NCI-H2171 (cell line): ENCODE measurements around the gene UGT8.
"Not testable (repeated sequence)": the region's sequence is repeated elsewhere in the genome, so short reads cannot be mapped to it uniquely, and the experiment has no call there.

Experiments
- DNase-seq: peaks from one replicate; lab custom pipeline; 2025; lab: John Stamatoyannopoulos, UW

The UGT8 gene, protein sequence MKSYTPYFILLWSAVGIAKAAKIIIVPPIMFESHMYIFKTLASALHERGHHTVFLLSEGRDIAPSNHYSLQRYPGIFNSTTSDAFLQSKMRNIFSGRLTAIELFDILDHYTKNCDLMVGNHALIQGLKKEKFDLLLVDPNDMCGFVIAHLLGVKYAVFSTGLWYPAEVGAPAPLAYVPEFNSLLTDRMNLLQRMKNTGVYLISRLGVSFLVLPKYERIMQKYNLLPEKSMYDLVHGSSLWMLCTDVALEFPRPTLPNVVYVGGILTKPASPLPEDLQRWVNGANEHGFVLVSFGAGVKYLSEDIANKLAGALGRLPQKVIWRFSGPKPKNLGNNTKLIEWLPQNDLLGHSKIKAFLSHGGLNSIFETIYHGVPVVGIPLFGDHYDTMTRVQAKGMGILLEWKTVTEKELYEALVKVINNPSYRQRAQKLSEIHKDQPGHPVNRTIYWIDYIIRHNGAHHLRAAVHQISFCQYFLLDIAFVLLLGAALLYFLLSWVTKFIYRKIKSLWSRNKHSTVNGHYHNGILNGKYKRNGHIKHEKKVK

DNA sequence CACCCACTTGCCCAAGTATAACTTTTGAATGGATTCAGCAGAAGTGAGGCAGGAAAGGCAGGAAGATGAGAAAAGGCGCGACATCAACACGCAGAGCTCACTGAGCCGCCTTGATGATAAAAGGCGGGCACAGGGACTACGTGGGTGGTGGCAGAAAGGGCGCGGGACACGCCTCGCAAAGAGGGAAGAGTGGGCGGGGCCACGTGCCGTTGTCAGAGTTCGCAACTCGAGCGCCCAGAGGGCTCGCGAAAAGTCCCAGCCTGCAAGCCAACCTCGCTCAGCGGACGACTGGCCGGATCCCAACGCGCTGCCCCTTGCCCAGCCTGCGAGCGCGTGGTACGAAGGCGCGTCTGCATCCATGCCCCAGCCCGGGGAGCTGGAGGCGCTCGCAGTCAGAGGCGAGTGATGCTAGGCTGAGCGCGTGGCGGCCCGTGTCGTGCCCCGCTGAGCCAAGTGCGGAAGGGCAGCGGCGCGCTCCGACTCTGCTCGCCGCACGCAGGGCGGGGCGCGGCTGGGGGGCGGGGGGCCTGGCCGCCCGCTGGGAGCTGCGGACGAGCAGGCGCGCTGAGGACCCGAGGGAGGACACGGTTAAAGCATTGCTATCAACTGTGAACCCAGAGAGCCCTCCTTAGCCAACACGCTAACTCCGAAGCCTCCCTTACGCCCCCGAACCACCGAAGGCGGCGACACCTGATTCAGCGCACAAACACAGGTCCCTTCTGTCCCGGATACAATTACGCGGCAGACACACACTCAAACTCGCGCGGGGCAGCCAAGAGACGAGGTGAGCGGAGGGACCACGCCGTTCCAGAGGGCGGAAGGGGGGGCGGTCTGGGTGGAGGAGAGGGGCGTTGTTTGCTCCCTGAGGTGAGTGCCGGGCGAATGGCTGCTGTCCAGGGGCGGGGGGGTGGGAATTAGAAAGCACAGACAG lies at the start of gene UGT8:
Gene UGT8, plus strand, starts transcription at position 617 of the 931 bp plus-strand sequence. CDS start 24,074 bp downstream, outside the sequence.
- peak; percentile 37 for DNase-seq

DNA sequence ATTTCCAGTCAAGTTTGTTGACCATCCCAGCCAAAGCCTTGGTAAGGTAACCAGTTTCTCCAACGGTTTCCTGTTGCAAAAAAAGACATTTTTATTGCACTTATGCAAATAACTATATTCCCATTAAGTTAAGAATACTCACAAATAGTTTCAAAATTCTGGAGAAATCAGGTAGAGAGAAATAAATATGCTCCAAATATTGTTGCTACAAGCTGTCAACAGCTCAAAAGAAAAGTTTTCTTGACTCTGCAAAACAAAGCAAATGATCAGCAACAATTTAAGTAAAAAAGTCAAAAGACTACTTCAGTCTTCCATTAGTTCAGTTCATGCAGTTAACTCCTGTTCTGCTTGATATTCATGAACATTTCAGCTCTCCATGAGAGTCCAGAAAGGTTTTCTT lies 49.0 kb upstream of the UGT8 start:
- no peak for DNase-seq

DNA sequence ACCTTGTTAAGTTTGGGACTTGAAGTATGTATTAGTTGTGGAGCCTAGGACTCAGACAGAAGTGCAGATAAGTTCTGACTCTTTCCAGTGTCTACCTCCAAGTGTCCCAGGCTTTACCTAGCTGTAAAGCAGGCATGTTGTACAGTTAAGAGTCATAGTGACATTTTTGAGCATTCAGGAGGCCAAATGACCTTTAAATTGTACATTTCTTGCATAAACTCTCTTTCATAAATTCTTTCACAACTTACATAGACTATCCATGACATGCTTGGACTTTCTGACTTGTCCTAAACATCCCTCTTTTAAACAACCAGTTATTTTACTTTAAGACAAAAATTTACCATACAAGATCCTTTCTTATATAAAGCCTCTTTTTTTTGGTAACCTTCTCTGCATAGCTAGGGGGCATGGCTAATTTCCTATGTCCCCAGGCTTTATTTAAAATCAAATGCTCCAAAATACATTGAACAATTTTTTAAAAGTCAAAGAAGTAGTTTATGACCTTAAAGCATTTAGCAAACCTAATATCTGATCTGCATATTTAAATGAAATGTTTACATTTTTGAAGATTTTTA lies 40.1 kb upstream of the UGT8 start:
- DNase-seq, result no peak

DNA sequence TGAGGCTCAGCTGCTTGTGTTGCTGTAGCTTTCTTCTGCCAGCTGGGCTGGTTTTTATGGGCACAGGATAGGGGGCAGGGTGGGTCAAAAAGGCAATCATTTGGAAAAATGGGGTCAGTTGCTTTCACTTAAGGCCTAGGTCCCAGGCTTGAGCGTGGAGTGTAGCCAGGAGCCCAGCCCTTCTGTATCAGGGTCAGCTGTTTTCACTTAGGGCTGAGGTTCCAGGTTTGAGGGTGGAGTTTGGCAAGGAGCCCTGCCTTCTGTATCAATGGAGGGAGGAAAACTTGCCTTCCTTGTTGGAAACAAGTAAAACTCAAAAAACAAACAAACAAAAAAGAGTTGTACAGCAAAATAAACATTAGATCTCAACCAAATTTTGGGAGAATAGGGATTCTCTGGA lies 37.0 kb upstream of the UGT8 start:
- DNase-seq, result no peak

DNA sequence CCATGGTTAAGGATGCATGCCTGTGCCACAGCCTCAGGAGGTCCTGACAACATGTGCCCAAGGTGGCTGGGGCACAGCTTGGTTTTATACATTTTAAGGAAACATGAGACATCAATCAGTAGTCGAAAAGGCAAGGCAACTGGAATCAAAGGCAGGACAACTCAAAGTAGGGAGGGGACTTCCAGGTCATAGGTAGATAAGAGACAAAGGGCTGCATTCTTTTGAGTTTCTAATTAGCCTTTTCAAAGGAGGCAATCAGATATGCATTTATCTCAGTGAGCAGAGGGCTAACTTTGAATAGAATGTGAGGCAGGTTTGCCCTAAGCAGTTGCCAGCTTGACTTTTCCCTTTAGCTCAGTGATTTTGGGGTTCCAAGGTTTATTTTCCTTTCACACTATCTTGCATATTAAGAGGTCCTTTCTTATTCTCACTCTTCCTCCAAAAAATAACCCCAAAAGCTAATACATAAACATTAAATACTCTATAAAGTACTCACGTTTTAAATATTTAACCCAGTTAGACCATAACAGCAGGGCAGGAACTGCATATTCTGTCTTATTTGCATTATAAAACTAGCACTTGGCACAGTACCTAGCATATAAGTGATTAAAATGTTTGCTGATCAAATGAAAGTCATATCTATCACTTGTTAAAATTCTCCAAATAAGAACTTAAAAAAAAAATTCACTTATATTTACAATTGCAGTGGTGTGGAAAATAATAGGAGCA lies 36.3 kb upstream of the UGT8 start:
- DNase-seq, result no peak

DNA sequence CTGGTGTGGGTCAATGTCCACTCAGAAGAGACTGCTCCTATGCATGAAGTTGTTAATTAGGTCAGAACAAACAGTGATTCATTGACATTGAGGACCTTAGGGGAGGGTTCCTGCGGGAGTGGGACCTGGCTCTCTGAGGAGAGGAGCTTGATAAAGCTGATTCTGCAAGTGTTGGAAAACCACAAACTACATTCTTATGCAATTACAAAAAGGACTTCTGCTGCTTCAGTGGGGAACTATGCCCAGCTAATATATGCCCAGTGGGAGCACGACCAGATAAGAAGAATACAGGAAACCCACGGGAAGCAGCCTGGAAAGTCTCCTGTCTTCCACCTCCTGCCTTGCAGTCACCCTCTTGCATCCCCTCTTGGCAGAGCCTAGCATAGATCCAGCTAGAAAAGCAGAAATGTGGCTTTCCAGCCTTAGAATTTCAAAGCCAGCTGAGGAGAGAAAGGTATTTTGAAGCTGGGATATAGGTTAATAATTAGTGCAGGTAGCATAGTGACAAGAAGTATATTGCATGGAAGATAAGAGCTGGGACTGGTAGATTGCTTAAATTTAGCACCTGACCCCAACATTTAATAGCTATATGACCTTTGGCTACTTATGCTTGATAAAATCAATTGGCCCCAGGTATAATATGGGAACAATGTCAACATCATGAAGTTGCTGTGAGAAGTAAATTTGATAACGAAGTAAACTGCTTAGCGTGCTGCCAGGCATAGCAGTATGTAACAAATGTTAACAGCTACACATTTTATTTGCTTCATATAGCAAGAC lies 34.9 kb upstream of the UGT8 start:
- DNase-seq, result no peak

DNA sequence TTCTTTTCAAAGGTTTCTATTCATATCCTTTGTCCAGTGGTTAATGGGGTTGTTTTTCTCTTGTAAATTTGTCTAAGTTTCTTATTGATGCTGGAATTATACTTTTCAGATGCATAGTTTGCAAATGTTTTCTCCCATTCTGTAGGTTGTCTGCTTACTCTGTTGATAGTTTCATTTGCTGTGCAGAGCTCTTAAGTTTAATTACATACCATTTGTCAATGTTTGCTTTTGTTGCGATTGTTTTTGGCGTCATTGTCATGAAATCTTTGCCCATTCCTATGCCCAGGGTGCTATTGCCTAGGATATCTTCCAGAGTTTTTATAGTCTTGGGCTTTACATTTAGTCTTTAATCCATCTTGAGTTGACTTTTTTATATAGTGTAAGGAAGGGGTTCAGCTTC lies 21.2 kb upstream of the UGT8 start:
- DNase-seq, result no peak

DNA sequence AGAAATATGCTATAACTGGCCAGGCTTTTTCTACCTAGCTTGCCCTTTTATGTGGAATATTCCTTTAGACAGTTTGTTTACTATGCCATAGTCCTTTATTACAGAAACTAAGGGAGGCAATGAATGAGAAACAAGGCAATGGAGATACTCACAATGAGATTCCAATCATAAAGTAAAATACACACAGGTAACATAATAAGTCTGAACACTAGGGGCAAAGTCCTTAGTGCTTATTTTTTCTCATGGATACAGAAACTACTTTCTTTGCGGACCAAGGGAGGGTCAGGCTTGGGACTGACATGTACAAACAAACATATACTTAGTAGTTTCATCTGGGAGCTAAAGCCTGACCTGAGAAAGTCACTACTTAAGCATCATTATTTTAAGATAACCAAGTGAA lies 16.0 kb upstream of the UGT8 start:
- no peak for DNase-seq

DNA sequence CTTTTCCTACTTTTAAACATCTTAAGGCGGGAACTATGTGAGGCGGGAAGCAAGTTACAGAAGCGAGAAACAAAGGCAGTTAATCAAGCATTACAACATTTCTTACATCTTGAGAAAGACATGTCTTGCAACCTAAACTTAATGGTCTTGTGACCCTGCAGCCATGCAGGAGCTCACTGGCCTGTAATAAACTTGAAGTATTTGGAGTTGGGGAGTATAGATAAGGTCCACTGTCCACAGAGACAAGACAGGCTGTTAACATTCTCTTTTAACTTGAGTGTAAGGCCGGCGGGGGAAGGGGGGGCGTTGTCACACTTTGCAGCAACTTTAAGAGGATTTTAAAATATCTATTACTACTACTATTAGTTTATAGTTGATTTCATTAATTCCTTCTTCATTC lies 10.3 kb upstream of the UGT8 start:
- DNase-seq, result no peak

DNA sequence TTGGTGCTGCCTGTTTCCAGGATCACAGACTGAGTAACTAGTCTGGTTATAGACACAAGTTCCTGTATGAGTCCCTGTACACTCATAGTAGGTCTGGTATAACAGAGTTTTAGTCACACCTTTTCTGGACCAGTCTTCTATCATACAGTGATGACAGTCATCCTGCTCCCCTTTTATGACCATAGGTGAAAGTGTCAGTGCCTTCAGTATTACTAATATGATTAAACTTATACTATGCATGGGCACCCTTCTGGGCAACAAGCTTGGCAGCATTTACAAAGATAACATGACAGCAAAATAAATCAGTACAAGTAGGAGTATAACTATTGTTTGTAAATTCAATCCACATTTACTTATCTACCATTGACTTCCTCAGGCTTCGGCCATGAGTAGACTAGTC lies 8.2 kb upstream of the UGT8 start:
- not testable (repeated sequence) for DNase-seq

DNA sequence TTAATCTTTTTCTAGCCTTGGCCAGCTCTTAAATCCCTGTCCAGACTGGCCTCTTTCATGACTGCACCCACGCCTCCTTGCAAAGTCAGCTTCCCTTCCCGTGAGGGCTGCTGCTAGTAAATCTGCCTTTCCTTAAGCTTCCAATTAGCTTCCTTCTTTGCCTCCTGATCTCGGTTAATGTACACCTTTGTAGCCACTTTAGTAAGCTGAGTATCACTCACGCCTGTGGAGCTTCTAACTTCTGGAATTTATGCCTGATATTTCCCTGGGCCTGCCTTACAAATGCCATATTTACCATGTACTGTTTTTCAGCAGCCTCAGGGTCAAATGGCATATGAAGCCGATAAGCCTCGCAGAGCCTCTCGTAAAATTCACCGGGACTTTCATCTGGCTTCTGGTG lies 5.1 kb upstream of the UGT8 start:
- DNase-seq, result no peak

DNA sequence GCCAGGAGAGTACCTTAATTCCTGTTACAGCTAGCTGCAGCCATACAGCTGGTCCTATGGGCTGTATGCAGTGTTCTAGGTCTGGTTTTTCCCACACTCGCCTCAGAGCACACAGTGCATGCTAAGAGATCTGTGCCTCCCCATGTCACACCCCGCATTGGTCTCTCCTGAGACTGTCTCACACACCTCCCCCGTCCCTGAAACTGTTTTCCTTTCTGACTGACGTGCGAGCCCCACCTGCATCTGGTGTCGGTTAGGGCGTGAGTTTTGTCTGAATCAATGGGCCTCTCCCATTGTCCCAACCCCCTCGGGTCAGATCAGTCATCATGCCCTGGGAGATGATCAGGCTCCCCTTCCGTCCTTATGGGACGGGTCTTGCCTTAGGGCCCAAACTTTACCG lies 3.4 kb upstream of the UGT8 start:
- DNase-seq, result no peak

DNA sequence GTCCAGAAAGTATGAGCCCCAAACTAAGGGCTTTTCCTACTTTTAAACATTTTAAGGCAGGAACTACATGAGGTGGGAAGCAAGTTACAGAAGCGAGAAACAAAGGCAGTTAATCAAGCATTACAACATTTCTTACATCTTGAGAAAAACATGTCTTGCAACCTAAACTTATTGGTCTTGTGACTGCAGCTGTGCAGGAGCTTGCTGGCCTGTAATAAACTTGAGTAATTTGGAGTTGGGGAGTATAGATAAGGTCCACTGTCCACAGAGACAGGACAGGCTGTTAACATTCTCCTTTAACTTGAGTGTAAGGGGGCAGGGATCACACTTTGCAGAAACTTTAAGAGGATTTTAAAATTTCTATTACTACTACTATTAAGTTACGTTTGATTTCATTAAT lies 2.7 kb upstream of the UGT8 start:
- no peak for DNase-seq

DNA sequence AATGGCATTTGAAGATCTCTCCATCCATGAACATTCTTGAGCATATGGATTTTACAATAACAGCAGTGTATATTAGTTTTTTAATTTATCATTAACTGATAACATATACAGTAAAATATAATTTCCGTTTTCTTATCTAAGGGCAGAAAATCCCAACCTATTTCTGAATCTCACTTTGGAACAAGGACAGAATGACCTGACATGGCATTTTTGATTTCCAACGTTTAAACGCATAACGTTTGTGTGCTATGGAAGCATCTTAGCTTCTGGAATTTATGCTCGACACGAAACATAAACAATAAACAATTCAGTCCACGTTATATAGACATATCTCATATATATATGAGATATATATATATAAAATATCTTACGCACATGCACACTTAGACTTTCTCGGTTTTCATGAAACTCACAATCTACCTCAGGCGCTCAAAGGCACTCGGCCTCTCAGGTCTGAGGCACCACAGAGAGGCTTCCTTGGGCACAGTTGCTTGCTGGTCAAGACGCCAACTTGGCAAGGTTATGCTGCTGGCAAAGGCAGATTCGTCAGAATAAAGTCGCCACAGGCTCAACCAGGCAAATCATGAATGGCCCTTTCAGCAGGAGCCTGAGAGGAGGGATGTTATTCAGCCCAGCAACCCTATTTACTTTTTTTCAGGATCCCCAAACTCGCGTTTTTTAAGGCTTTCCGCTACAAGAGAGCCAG lies 1.0 kb upstream of the UGT8 start:
- no peak for DNase-seq

DNA sequence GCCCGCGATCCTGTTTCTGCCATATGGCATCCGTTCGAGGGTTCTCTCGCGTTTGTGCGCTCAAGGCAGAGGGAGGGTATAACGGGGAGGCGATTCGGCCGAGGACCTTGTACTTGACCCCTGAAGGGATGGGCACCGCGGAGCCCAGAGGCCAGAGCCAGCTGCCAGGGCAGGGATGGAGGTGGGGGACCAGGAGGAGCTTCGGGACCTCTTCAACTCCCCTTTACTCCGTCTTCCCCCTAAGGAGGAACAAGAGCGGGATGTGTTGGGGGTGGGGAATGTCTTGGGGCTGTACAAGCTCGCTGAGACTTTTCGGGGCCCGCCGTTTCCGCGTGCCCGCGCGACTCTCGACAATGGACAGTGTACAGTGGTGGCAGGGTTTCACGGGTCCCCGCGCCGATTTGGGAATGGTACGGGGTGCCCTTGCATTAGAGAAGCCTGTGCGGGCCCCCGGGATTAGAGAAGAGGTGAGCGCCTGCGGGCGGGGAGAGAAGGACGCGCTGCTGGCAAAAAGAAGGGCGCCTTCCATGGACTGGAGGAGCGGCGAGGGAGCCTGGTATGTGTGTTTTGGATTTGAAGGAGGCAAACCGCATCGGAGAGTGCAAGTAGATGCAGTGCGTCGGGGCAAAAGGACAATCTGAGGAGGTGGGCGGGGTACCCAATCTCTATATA lies 760 bp downstream of the UGT8 start:
- no peak for DNase-seq

DNA sequence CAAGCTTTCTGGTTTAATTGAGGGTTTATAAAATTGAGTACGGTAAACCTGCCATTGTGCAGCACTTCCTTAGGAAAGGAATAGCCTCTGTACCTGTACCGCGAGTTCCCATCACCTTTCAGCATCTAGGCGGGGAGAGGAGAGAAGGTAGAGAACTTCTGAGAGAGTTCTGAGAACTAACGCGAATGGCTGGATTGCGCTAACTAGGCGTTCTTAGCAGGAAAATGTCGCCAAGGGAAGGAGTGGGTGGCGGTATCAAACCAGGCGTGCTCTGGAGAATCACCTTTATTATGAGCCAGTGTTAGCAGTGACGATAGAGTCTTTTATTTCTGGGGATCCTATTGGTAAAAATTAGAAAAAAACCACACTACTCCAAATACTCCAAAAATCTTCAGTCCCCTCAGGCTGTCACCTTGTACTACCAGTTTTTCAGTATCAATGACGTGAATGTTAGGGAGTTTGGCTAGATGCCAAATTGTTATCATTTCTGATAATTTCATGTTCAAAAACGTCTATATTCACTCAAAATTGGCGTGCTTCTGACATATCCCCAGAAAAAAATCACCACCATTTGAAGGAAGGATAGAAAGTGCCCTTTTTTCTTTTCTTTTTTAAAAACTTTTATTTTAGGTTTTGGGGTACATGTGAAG lies 1.4 kb downstream of the UGT8 start:
- DNase-seq, result no peak

DNA sequence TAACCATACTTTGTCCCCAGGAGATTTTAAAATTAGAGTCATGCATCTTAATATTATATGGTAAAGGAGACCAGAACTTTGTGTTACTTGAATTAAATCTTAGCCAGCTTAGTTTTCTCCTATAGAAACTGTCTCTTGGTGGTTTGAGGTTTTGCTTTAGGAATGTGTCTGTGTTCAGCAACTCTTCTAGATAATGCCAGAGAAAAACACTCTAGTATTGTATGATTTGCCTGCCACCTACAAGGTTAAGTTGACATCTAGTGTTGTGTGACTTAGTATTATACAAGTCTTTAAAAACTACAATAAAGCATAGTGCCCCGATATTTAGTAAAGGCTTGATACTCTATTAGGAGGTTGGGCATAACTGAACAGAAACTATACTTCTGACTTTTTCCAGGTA lies 2.1 kb downstream of the UGT8 start:
- DNase-seq, result no peak

DNA sequence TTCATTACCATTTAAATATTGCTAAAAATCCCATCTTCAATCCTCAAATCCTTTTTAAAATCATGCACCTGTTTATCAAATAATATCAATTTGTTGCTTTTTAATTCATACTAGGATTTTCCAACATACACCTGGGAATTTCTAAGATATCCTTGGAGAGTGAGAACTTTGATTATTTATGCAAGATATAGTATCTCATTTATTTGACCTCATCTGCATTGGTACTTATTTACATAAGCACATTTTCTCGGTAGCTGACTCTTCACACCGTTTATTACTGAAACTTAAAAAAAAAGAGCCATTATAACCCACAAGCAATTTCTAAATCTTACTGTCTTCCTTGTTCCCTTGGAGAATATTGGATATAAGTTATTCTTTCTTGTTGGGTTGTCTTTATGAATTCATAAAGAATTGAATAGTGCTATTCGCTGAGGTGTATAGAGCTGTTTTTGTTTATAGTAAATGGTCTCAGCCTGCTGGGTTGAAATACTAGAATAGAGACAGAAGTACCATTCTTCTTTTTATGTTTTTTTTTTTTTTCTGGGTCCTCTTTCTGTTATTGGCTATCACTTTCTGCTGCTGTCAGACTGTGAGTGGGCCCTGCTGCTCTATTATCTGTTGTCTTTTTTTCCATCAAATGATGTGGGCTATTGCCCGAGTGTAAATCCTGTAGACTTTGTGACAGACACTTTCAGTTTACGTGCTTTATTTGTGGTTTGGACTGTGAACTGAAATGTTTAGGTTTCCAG lies 2.9 kb downstream of the UGT8 start:
- no peak for DNase-seq

DNA sequence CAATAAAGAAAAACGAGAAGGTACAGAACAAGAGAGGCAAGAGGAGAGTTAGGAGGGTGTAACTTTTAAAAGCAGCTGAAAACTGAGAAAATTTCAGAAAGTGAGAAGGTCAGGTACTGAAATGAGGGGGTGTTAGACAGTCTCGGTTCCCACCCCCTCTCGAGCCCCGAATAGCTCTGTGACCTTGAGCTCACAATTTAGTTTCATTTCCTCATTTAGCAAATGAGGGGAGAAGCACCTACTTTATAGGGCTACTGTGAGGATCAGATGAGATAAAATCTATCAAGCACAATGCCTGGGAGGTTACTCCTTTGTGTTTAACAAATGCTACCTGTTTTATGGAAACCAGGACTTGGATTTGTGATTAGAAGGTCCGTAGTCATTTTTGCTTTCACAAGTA lies 4.9 kb downstream of the UGT8 start:
- no peak for DNase-seq
